GM18867 (cell line): Measurements from ENCODE around the gene TMEM150B.

Experiments
- ATAC-seq: cut with Tn5 transposase; IDR thresholded peaks from one replicate; pipeline ENCODE4 v1.9.1; 2021; ENCODE audit warnings: mild to moderate bottlenecking, moderate library complexity; ENCODE audit not compliant: unreplicated experiment

Gene TMEM150B

GRCh38 chr19:55308281-55308680, 16.9 kb downstream of the TMEM150B start:
- peak; percentile 48 for ATAC-seq

GRCh38 chr19:55306712-55307111, 18.4 kb downstream of the TMEM150B start:
- no peak for ATAC-seq

- ATAC-seq, result no peak
These were observed 19.1 kb downstream of the TMEM150B start for GRCh38 chr19:55305983-55306562.

- no peak for ATAC-seq
These were observed 19.6 kb downstream of the TMEM150B start for GRCh38 chr19:55305491-55305890.

GRCh38 chr19:55304980-55305379, 20.2 kb downstream of the TMEM150B start:
- ATAC-seq, result no peak

- no peak for ATAC-seq
These were observed 20.7 kb downstream of the TMEM150B start for GRCh38 chr19:55304279-55304978.

GRCh38 chr19:55303477-55303876, 21.7 kb downstream of the TMEM150B start:
- ATAC-seq, result no peak

GRCh38 chr19:55302318-55302703, 22.8 kb downstream of the TMEM150B start:
- no peak for ATAC-seq

GRCh38 chr19:55301459-55302317, 23.5 kb downstream of the TMEM150B start:
- peak; percentile 65 for ATAC-seq

GRCh38 chr19:55300886-55301458, 24.2 kb downstream of the TMEM150B start:
- no peak for ATAC-seq

GRCh38 chr19:55299991-55300390, 25.1 kb downstream of the TMEM150B start:
- no peak for ATAC-seq

- no peak for ATAC-seq
These were observed 27.9 kb downstream of the TMEM150B start for GRCh38 chr19:55297267-55297666.

GRCh38 chr19:55289117-55289796, 35.9 kb downstream of the TMEM150B start:
- no peak for ATAC-seq

- ATAC-seq, result no peak
These were observed 37.6 kb downstream of the TMEM150B start for GRCh38 chr19:55287361-55288079.

- no peak for ATAC-seq
These were observed 39.8 kb downstream of the TMEM150B start for GRCh38 chr19:55285229-55285890.

- ATAC-seq, result no peak
These were observed 40.6 kb downstream of the TMEM150B start for GRCh38 chr19:55284405-55285058.

GRCh38 chr19:55283548-55284377, 41.4 kb downstream of the TMEM150B start, which contains the start of gene BRSK1:
TSS of gene BRSK1 (plus strand) at chr19:55283997. CDS start at chr19:55284443, 446 bp downstream.
- no peak for ATAC-seq
